HG02852 (cell line): Measurements from ENCODE around the gene TMEM30B.

Experiments
- ATAC-seq: cut with Tn5 transposase; IDR thresholded peaks from one replicate; pipeline ENCODE4 v1.9.1; 2021; ENCODE audit warnings: mild to moderate bottlenecking, moderate library complexity; ENCODE audit not compliant: unreplicated experiment

Gene TMEM30B

DNA sequence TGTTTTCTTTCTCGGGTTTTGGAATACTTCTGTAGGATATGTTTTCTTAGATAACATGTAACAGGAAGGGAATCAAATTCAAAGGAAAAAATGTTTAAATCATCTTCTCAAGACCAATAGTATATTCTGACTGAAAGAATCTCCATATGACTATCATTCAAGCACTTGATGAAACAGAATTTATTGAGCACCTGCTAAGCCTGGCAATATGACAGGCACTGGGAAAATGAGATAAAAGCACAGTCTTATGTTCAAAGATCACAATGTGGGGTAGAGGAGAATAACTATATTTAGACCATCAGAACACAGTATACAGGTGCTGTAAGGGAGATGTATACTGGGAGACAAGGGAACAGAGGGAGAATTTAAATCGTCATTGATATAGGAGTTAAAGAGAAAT lies 19.1 kb upstream of the TMEM30B start:
- no peak for ATAC-seq

DNA sequence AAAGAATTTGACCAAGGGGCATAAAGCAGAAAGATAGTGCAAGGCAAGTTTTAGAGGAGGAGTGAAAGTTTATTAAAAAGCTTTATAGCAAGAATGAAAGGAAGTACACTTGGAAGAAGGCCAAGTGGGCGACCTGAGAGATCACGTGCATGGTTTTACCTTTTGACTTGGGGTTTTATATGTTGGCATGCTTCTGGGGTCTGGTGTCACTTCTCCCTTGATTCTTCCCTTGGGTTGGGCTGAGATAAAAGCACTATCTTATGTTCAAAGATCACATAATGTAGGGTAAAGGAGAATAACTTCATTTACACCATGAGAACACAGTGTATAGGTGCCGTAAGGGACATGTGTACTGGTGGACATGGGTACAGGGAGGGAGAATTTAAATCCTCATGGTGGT lies 17.7 kb upstream of the TMEM30B start:
- ATAC-seq: no peak

DNA sequence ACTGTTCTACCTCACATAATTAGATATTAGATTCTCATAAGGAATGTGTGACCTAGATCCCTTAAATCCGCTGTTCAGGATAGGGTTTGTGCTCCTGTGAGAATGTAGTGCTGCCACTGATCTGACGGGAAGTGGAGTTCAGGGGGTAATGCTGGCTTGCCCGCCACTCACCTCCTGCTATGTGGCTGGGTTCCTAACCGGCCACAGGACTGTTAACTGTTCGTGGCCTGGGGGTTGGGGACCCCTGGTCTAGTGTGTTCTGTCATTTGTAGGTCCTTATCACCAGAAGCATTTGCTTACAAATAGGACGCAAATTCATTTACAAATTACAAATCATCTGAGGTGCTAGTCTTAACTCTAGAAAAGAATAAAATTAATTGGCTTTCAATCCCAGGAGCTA lies 16.4 kb upstream of the TMEM30B start:
- no peak for ATAC-seq

DNA sequence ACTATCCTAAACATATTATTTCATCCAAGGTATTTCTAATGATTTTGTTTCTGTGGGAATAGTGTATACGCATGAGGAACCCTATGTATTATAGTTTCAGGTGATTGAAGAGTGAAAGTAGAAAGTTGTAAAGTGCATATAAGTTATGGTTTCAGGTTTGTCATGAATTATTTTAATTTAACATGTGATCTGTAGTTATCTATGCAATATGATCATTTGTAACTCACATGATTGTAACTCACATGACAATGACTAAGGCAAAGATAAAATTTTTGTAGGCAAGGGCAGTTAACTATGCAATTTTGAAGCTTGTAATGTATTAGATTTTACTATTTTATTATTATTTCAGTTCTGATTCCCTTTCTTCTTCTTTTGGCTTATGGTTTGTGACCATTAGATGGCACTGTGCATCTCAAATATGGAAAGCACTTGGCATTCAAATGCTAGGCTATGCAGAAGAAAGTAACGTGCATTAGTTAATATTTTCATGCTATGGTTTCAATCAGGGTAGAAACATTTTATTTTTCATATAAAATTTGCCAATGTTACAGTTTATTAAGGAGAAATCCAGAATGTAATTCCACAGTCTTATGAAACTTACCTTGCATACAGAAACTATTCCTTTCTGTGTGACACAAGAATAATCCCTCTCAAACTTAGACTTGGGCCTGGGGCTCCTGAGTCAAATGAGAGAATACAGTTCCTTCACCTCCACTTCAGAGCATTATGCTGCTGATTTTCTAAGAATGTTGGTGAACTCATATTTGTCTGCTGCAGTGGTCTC lies 15.8 kb upstream of the TMEM30B start:
- ATAC-seq: no peak

DNA sequence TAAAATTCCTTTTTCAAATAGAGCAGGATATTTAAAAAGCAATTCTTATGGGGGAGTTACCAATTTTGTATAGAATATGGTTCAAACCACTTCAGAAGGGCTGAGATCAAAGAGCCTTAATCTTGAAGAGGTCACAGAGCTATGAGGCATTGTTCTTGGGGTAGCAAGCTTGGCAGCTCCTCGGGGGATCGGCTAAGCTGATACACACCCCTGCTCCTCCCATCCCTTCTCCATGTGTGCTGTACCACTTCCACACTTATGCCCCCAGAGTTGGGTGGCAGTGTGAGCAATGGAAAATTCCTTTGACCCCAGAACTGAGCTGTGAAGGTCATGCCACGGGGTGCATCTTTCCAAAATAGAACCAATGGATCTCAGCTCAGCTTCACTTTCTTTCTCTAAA lies 15.0 kb upstream of the TMEM30B start:
- no peak for ATAC-seq

DNA sequence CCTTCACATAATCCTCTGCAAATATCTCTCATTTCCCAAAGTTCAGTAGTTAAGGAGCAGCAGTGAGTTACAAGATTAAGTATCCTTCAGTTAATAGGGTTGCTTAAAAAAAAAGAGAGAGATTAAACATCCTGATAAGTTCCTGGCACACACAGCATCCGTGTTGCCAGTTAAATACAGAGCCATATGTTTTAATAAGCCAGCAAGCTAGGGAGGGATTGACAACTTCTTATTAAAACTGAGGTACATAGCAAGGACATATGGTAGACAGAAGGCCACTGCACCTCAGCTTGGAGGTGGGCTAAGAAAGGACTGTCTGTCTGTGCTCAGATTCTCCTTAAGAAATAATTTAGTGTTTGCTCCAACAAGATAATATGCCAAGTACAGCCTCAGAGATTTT lies 9.6 kb upstream of the TMEM30B start:
- no peak for ATAC-seq

DNA sequence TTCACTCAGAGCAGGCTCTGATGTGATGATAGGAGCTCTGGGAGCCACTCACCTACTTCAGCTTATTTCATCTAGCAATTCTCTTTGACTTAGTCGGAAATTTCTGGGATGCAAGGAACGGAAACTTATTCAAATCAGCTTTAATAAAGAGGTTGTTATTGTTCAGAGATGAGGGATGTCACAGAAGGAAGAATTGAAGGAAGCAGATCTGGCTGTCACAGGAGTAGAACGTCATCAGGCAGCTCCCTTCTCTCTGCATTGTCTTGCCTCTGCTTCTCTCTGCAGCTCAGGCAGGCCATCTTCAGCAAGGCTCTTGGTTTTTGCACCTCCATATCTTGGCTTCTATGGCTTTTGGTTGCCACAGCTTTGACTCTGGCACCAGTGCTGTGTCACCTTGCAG lies 7.6 kb upstream of the TMEM30B start:
- no peak for ATAC-seq

DNA sequence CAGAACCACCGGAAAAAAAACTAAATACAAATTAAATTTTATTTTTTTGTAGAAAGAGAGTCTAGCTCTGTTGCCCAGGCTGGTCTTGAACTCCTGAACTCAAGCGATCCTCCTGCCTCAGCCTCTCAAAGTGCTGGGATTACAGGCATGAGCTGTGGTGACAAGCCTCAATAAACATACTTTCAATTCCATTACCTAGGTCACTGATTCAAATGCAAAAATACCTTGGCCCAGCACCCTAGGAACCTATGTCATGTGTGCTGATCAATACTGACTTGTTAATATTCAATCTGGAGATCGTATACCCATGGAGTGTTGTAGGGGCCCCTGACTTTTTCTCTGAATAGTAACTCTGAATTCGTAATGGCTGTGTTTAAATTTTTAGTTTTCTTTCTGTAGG lies 7.1 kb upstream of the TMEM30B start:
- ATAC-seq: no peak

DNA sequence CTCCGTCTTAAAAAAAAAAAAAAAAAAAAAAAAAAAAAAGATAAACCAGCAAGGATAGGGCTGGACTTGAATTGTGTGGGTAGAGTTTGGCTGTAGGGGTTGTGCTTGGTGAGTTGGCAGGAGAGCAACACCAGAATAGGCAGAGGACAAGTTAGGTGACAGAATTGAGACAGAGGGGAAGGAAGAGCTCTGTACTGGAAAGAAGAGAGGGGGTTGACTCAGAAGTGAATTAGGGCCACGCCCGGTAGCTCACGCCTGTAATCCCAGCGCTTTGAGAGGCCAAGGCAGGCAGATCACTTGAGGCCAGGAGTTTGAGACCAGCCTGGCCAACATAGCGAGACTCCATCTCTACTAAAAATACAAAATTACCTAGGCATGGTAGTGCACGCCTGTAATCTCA lies 6.1 kb upstream of the TMEM30B start:
- no peak for ATAC-seq

DNA sequence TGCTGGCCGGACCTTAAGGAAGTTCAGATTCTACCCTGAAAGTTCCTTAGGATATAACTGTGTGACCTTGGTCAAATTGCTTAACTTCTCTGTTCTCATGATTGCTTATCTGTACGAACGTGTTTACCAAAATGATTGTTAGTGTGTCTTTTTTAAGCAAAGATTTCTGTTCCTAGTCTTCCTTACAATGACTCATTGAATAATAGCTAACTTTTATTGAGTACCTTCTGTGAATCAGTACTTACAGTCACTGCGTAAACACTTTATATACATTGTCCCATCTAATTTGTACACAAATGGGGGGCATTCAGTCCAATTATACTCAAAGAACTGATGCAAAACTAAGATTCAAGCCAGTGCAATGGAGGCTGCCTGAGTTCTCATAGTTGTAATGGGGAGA lies 4.2 kb upstream of the TMEM30B start:
- no peak for ATAC-seq

DNA sequence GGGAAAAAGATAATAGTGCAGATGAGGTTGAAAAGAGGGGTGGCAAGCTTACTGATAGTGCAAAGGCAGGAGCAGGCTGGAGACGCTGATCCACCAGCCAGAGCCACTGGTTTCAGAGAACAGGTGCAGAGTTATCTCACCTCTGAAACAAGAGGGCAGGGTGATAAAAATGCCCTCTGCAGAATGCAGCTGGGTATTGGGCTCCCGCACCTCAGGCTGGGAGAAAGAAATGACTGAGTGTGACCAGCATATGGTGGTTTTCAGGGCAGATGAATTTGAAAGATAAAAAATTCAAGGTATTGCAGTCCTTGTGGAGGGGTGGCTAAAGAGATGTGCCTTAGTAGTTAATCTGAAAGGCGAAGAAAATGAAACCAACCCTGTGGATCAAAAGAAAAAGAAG lies 2.9 kb upstream of the TMEM30B start:
- ATAC-seq: no peak

DNA sequence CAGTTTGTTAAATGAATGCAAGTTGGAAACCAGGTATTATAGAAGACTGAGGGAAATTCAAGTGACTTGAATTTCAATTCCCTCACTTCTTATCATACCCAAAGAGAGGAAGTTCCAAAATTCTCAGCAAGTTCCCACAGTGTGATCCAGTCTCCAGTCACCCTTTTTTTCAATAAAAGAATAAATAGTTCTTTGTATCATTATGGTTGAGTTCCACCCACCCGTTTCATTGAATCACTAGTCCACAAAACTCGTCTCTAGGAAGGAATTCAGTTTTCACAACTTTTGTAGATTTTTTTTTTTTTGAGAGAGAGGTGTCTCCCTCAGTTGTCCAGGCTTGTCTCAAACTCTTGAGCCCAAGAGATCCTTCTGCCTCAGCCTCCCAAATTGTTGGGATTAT lies 1.6 kb upstream of the TMEM30B start:
- no peak for ATAC-seq

DNA sequence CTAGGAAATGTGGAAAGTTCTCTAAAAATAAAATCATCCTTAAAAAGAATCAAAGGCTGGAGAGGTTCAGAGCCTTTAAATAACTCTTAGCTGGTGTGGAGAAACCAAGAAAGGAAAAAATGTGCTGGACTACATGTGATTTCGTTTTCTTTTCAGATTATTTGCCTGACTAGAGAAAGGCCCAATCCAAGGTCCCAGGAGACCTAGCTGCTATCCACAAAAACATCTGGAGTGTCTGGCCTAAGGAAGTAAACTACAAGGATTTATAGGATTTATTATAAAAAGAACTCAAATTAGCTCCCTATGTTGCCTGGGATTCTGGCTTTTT lies 774 bp upstream of the TMEM30B start:
- no peak for ATAC-seq

DNA sequence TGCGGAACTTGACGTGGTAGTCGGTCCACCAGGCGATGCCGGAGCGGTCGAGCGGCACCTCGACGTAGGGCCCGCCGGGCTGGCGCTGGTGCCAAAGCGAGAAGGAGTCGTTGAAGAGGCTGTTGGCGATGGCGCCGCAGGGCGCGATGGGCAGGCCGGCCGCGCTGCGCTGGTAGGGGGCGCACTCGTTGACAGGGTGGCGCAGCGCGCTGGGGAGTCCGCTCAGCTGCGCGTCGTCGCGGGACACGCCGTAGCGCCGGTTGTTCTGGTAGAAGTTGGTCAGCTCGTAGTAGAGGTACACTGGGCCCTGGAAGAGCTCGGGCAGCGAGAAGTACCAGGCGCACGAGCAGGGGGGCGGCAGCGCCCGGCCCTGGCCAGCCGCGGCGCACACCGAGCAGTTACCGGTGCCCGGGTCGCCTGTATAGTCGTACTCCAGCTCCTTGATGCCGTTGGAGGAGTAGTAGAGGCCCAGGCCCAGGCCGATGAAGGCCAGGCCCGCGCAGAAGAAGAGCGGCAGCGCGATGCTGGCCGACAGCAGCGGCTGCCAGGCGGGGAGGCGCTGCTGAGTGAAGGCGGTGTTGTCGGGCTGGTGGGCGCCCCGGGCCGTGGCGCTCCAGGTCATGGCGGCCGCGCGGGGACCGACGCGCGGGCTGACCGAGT lies 482 bp downstream of the TMEM30B start:
- no peak for ATAC-seq

DNA sequence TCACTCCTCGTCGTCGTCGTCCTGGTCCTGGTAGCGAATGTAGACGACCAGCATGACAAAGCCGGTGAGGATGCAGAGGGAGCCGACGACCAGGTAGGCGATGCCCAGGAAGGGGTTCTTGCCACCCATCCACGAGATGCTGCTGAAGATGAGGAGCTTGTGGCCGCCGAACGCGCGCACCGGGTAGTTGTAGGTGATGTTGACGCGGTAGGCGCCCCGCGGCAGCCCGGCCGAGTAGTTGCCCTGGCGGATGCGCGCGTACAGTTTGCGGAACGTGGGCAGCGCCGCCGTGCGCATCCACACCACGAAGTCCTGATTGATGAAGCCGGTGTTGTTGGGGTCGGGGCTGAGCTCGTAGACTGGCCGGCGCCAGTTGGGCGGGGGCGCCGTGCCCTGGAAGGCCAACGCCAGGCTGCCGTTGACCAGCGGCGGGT lies 1.0 kb downstream of the TMEM30B start:
- ATAC-seq: no peak

DNA sequence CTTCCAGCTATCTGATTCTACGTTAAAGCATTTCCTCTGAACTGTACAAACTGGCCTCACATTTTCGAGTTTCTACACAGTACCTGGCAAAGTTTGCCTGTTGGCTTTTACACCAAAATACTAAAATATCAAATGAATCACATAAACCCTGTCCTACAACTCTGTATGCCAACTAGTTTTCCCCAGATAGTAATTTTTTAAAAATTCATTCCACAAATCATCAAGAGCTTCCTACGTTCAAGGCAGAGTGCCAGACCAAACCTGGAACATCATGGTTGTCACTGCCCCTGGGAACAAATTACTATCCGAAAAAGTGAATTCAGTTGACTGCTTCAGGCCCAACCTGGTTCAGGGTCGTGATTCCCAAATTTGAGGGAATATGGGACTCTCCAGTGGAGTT lies 2.1 kb downstream of the TMEM30B start:
- ATAC-seq: no peak

DNA sequence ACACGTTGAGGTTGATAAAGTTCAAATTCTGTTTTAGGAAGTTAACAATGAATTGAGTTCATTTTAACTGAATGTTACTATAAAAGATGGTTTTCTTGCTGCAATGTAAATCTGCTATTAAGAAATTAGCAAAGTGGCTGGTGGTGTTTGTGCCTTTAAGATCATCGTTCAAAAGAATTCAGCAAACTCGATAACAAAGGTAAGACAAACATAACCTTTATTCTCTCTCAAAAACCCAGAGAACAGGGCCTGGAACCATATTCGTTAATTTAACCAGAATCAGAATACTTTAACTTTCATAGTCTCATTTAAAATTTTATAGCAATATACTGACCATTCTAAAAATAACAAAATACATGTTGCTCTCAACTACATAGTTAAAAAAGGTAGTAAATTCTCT lies 3.4 kb downstream of the TMEM30B start:
- no peak for ATAC-seq

DNA sequence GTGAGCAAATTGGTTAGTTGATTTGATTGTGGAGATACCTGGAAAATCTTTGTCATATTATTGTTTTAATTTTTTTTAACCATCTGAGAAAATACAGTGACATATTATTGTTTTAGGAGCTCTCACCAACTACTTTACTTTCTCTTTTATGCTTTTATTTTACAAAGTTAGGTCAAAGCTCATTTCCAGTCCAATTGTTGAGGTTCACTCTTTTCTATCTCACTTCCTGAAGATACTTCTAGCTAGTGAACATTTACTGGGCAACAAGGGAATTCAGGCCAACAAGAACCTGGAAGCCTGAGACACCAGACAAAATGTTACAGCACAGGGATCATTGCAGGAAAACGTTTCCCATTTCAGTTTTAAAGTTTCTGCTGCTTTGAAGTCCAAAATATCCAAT lies 3.9 kb downstream of the TMEM30B start:
- no peak for ATAC-seq

DNA sequence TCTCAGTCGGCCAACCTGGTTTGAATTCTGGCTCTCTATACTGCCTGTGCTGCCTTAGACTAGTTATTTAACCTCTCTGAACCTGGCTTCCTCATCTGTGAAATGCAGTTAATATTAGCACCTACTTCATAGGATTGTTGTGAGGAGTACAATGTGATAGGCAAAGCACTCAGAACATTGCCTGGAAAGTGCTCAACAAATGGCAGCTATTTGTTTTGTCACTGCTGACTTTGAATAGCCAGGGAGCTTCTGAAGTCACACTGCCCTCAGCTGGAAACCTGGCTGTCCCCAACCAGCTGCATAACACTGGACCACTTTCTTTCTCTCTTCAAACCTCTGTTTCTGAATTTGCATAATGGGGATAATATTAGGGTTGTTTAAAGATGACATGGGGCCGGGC lies 9.6 kb downstream of the TMEM30B start:
- no peak for ATAC-seq

DNA sequence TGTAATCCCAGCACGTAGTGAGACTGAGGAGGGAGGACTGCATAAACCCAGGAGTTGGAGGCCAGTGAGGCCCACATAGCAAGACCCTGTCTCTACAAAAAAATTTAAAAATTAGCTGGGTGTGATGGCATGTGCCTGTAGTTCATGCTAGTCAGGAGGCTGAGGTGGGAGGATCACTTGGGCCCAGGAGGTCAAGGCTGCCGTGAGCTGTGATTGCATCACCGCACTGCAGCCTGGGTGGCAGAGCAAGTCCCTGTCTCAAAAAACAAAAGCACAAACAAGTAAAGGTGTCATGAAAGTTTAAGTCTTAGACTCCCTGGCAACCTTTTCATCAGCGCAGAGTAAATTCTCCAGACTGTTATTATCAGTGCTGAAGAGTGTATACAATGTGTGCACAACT lies 10.4 kb downstream of the TMEM30B start:
- no peak for ATAC-seq

DNA sequence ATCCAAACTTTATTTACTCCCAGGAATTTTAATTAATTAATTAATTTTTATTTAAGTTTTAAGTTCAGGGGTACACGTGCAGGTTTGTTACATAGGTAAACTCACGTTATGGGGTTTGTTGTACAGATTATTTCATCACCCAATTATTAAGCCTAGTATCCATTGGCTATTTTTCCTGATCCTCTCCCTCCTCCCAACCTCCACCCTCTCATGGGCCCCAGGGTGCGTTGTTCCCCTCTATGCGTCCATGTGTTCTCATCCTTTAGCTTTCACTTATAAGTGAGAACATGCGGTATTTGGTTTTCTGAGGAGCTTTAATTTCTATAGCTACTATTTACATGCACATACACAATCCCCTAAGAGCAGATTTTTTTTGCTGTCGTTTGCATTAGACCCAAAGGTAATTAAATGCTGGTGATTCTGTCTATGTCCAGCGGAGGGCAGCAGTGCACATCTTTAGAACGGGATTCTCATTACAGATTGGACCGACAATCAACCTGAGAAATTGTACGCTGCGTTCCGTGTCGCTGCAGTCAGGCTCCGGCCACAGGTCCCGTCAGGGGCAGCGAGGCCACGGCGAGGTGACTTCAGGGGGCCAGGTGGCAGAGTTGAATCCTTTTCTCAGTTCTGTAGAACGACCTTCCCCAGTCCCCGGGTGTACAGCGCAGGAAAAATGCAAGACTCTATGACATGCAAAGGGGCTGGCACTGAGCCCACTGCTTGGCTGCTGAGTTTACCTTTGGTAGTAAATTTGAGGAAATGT lies 11.6 kb downstream of the TMEM30B start:
- ATAC-seq: peak; percentile 87

DNA sequence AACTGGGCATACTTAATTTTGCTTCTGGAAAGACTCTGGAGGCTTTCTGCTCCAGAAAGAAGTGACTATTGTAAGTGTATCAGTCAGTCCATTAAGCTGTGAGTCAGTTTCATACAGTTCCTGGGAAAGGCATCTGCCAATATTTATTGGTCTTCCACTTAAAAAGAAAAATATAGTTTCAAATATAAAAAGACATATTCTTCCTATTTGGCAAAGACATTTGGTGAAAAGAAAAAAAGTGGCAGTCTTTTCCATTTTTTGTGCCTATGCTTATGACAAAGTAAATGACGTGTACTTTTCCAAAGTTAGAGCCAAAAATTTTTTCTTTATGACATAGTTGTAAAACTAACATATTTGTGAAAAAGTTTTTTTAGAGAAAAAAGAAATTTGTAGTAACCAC lies 12.3 kb downstream of the TMEM30B start:
- ATAC-seq: no peak
